Lung (tissue), 12 donors: ENCODE measurements around the gene HILPDA. TPM values are rescaled to one million over a fixed set of nuclear protein-coding genes. Genes with fewer than 3 reads are reported as not detected.

Source experiments
- ATAC-seq: fragments of 200-7000 bp; cut with Tn5 transposase; one replicate; pipeline ENCODE4 v1.9.1; 2020; ENCODE audit warnings: moderate number of reproducible peaks; ENCODE audit not compliant: insufficient read depth, low FRiP score
- DNase-seq, 3 donors: peaks; one replicate each; pipeline ENCODE4 v3.0.0-alpha.2; 2013 to 2017
- H3K27ac ChIP-seq, 2 donors: one replicate each; pipeline ENCODE4 v1.5.1; 2013; ENCODE audit warnings: mild to moderate bottlenecking in 2 of 2, moderate library complexity in 2 of 2, control low read depth in 1 of 2, inconsistent platforms in 1 of 2, low read depth in 1 of 2, low read length in 1 of 2
- H3K27me3 ChIP-seq, 3 donors: one replicate each; pipeline ENCODE4 v1.5.1; 2013; ENCODE audit warnings: low read length in 2 of 3; ENCODE audit not compliant: control insufficient read depth in 3 of 3, insufficient read depth in 3 of 3
- H3K36me3 ChIP-seq, 4 donors: one replicate each; pipeline ENCODE4 v1.5.1; 2013; ENCODE audit warnings: low read length in 4 of 4, mild to moderate bottlenecking in 1 of 4, moderate library complexity in 1 of 4; ENCODE audit not compliant: control insufficient read depth in 4 of 4, insufficient read depth in 4 of 4
- H3K4me1 ChIP-seq, 5 donors: one replicate each; pipeline ENCODE4 v1.5.1; 2013; ENCODE audit warnings: low read length in 5 of 5, mild to moderate bottlenecking in 2 of 5, moderate library complexity in 1 of 5; ENCODE audit not compliant: control insufficient read depth in 5 of 5, insufficient read depth in 5 of 5
- H3K4me3 ChIP-seq: one replicate; pipeline ENCODE4 v1.5.1; 2013; ENCODE audit warnings: mild to moderate bottlenecking, control low read depth, moderate library complexity
- H3K9ac ChIP-seq, 2 donors: one replicate each; pipeline ENCODE4 v1.5.1; 2013; ENCODE audit warnings: low read length in 2 of 2, control low read depth in 1 of 2; ENCODE audit not compliant: insufficient read depth in 1 of 2
- H3K9me3 ChIP-seq, 4 donors: one replicate each; pipeline ENCODE4 v1.5.1; 2013; ENCODE audit warnings: low read length in 3 of 4, mild to moderate bottlenecking in 1 of 4, moderate library complexity in 1 of 4; ENCODE audit not compliant: control insufficient read depth in 4 of 4, insufficient read depth in 3 of 4
- CTCF ChIP-seq: IDR thresholded peaks from 2 replicates; pipeline ENCODE4 v1.5.1; 2012; ENCODE audit warnings: mild to moderate bottlenecking; ENCODE audit errors: control extremely low read depth, extremely low read depth
- WGBS, 2 donors: extraction: QIAGEN DNeasy Blood & Tissue Kit; methylation state at CpG; one replicate each; pipeline ENCODE4 v1.1.7; 2013; 5-methylcytosine and 5-hydroxymethylcytosine counted together
- polyA plus RNA-seq, 2 donors: library from polyadenylated mRNA; stranded (reverse); fragments of 200-250 nt; gene quantifications; one replicate each; pipeline ENCODE4 v1.2.1, GENCODE V29; 2013
- total RNA-seq, 2 donors: library from RNA; depleted of rRNA in 1 of 2; stranded (reverse); fragments of >200 nt in 1 of 2; gene quantifications; one replicate each; pipeline ENCODE4 v1.2.1, GENCODE V29; 2014 to 2021
- donor health status: control.
- donor health status: control.
- donor health status: Bipolar disorder and iron deficiency.
- donor health status: healthy.
- donor health status: DM: yes; HTN: yes; CAD: no.

Gene HILPDA
- total and polyA plus RNA-seq, 4 donors: 6.6 to 61.9 (median 13.2) TPM

GRCh38 chr7:128407751-128408708 lies 47.6 kb upstream of the HILPDA start:
- ATAC-seq (no peak), DNase-seq (peak; percentile 39 to 61 (median 55))
- Histone ChIP-seq H3K9ac (peak overlapping the region in 1 of 2 donors; percentile 55), H3K27me3 (no peaks in the 10 kb centered on the region), H3K4me1 (peaks cover 0 to 46% (median 22%) of the 10 kb centered on the region in 5 donors), H3K4me3 (no peak overlapping the region), H3K9me3 (no peaks in the 10 kb centered on the region), H3K36me3 (peaks cover 0 to 1% (median 0%) of the 10 kb centered on the region in 4 donors), H3K27ac (peak overlapping the region in 1 of 2 donors; percentile 89)
- WGBS, 2 donors: 28 to 47% methylated on average over 11 of the region's 11 CpGs
- no peak for TF ChIP-seq CTCF

GRCh38 chr7:128408709-128409595 lies 46.7 kb upstream of the HILPDA start:
- ATAC-seq (no peak), DNase-seq (peak; percentile 50 to 61 (median 53))
- Histone ChIP-seq H3K4me3 (peak overlapping the region; percentile 72), H3K4me1 (peaks cover 0 to 45% (median 22%) of the 10 kb centered on the region in 5 donors), H3K9ac (peak overlapping the region in 1 of 2 donors; percentile 45), H3K27ac (peak overlapping the region; percentile 80 to 89), H3K27me3 (no peaks in the 10 kb centered on the region), H3K9me3 (no peaks in the 10 kb centered on the region), H3K36me3 (no peaks in the 10 kb centered on the region)
- no peak for TF ChIP-seq CTCF
- 22 to 29% methylated on average over 25 of the region's 25 CpGs for WGBS, 2 donors

- 0 to 1% methylated on average over 65 to 87 of the region's 87 CpGs for WGBS, 2 donors
- no peaks in the 10 kb centered on the region for H3K36me3 ChIP-seq
- peak within 1 kb of the TSS; percentile 72 for H3K4me3 ChIP-seq
- DNase-seq: peak; percentile 88 to 90 (median 88)
- no peaks in the 10 kb centered on the region for H3K27me3 ChIP-seq
- TF ChIP-seq CTCF: no peak
- H3K27ac ChIP-seq: peak within 1 kb of the TSS; percentile 80 to 97
- H3K9me3 ChIP-seq: no peaks in the 10 kb centered on the region
- H3K9ac ChIP-seq: peak within 1 kb of the TSS; percentile 70 to 78
- peaks cover 0 to 36% (median 17%) of the 10 kb centered on the region in 5 donors for H3K4me1 ChIP-seq
- peak; percentile 93 for ATAC-seq
Observed at GRCh38 chr7:128409596-128410450, 45.9 kb upstream of the HILPDA start, which contains the start of gene IMPDH1. Gene IMPDH1 (minus strand): TSS chr7:128409982. CDS start chr7:128409901, 81 bp downstream.
